Kidney epithelial cell (primary cell): ENCODE measurements around the gene PPP1R12B. TPM values are rescaled to one million over a fixed set of nuclear protein-coding genes. Genes with fewer than 3 reads are reported as not detected.
"Not testable (repeated sequence)": the region's sequence is repeated elsewhere in the genome, so short reads cannot be mapped to it uniquely, and the experiment has no call there.

ENCODE experiments used
- DNase-seq: peaks from one replicate; pipeline ENCODE4 v3.0.0-alpha.2; 2010; ENCODE audit warnings: low read depth
- H3K27me3 ChIP-seq: 2 replicates; pipeline ENCODE4 v1.6.0; 2011; ENCODE audit warnings: low read length; ENCODE audit not compliant: control insufficient read depth, insufficient read depth
- H3K36me3 ChIP-seq: 2 replicates; pipeline ENCODE4 v1.5.1; 2011; ENCODE audit warnings: low read length; ENCODE audit not compliant: control insufficient read depth, insufficient read depth
- H3K4me3 ChIP-seq: 2 replicates; pipeline ENCODE4 v1.5.1; 2011; ENCODE audit warnings: low read depth, mild to moderate bottlenecking, control low read depth, low read length
- total RNA-seq: library from RNA; depleted of rRNA; stranded (reverse); fragments of >200 nt; gene quantifications from 2 replicates; pipeline ENCODE4 v1.2.3, GENCODE V29; 2015
- TF ChIP-seq, protein P1 (sequence below): IDR thresholded peaks from 2 replicates; pipeline ENCODE4 v1.5.1; 2011; ENCODE audit warnings: mild to moderate bottlenecking, moderate library complexity, low read length, control low read depth, inconsistent platforms; ENCODE audit not compliant: insufficient read depth, poor library complexity, severe bottlenecking

The PPP1R12B gene
- total RNA-seq, 1 donor from 2014 or later: 6.8 TPM

DNA sequence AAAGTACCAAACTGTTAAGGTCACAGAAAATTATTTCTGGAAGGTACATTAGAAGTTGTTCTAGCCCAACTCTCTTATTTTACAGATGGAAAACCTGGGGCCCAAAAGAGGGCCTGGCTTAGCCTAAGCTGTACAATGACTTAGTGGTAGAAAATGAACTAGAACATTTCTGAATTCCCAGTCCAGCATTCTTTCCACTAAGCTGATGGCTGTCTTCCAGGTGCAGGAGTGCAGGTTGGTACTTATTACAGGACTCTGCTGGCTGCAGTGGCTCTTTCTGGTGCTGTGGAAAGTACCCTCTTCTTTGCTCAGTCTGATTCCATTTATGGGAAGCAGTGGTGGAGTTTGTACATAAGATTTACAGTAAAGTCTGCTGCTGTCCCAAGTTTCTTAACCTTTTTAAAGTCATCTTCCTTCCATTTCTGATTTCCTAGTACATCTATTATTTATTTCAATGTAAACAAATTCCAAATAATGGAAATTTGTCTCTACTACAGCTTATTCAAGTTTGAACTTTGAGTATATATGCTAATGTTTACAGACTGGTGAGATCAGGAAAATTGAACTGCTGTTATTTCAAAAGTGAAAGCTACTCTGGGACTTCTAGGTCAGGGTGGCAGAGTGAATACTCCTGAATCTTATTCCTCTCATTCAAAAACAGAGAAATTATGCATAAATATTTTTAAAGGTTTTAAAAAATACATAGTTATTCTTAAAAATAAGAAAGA, 171.8 kb downstream of the PPP1R12B start:
- H3K36me3 ChIP-seq, H3K27me3 ChIP-seq, H3K4me3 ChIP-seq, DNase-seq: not testable (repeated sequence)

DNA sequence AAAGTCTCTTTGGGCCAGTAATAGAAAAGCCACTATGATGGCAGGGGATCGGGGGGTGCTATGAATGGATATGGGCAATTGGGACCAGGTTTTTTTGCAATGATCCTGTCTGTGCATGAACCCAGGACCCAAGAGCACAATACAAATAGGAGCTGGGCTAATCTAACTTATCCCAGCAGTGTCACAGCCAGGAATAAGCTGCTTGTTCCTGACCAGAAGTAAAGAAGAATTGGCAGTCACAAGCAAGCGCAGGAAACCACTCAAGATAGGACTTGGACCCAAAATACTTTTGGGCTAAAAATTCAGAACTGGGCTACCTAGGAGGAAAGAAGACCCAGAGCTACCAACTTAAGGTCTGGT, 172.3 kb downstream of the PPP1R12B start:
- H3K27me3 ChIP-seq, H3K36me3 ChIP-seq, H3K4me3 ChIP-seq, DNase-seq: not testable (repeated sequence)

DNA sequence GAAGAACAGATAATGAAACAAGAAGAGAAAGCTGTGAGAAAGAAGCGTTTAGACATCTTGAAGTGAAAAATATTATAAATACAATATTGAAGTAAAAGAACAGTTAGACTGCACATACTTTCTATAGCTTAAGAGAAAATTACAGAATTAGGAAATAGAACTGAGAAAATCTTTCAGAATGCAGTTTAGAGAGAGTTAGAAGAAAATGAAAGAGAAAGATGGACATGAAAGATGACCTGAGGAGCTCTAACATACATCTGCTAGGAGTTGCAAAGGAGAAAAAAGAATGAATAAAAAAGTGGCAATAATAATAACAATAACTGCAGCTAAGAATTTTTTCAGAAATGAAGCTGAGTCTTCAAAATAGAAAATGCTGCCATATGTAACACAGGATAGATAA, 173.0 kb downstream of the PPP1R12B start:
- H3K27me3 ChIP-seq, H3K36me3 ChIP-seq, DNase-seq, H3K4me3 ChIP-seq: not testable (repeated sequence)

DNA sequence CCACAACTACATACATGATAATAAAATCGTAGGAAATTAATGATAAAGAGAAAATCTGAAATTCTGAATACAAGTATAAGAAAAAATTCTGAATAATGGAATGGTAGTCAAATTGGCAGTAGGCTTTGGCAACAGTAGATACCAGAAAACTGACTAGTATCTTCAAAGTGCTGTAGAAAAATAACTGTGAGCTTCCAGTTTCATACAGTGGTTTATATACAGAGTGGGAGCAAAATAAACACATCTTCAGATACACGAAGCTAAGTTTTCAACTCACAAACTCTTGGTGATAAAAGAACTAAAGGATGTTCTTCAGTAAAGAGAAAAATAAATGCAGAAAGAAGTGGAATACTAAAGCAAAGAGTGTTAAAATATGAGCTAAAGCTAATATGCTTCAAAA, 173.4 kb downstream of the PPP1R12B start:
- Histone ChIP-seq H3K36me3 (no peaks in the 10 kb centered on the region), H3K4me3 (no peak overlapping the region), H3K27me3 (no peaks in the 10 kb centered on the region)
- DNase-seq: no peak
- TF ChIP-seq, protein P1, sequence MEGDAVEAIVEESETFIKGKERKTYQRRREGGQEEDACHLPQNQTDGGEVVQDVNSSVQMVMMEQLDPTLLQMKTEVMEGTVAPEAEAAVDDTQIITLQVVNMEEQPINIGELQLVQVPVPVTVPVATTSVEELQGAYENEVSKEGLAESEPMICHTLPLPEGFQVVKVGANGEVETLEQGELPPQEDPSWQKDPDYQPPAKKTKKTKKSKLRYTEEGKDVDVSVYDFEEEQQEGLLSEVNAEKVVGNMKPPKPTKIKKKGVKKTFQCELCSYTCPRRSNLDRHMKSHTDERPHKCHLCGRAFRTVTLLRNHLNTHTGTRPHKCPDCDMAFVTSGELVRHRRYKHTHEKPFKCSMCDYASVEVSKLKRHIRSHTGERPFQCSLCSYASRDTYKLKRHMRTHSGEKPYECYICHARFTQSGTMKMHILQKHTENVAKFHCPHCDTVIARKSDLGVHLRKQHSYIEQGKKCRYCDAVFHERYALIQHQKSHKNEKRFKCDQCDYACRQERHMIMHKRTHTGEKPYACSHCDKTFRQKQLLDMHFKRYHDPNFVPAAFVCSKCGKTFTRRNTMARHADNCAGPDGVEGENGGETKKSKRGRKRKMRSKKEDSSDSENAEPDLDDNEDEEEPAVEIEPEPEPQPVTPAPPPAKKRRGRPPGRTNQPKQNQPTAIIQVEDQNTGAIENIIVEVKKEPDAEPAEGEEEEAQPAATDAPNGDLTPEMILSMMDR: no peak

DNA sequence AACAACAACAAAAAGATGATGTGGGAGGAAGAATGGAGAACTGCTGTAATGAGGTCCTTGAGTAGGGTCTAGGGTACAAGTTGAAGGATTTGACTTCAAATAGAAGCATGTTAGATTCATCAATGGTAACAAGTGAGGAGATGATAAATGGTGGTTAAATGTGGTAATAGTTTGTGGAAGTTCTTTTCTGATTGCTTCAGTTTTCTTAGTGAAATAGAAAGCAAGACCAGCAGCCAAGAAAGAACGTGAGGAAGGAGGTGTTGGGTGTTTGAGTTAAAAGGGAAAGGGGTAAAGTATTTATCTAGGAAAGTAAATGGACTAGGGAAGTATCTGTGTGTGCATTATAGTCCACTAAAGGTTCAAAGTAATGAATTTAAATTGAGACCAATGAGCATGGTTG, 177.6 kb downstream of the PPP1R12B start:
- not testable (repeated sequence) for H3K27me3 ChIP-seq, H3K4me3 ChIP-seq, DNase-seq, H3K36me3 ChIP-seq

DNA sequence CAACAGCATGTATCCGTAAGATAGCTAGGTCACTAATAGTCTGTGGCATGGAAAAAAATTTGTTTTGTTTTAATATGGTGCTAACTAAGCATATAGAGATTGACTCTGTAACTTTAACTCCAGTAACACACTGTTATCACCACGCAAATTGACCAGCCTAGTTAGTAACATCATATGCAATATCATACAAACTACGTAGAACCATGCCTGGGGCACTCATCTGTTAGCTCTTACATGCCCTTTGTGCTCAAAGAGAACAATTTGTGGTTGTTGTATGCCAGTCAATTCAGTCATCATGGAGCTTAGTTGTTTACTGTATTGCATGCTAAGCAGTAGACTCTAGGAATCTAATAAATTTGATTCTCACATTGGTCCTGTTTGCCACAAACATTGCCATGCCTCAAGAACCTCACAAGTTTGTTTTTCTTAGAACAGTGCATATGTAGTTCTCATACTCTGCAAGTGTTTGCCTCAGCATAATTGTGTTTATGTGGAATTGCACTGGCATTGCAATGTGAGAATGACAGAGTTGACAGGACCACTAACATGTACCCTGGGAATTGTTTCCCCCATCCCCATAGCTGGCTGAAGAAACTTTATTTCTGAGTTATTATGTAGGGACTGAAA, 179.7 kb downstream of the PPP1R12B start:
- not testable (repeated sequence) for H3K4me3 ChIP-seq, DNase-seq, H3K36me3 ChIP-seq, H3K27me3 ChIP-seq

DNA sequence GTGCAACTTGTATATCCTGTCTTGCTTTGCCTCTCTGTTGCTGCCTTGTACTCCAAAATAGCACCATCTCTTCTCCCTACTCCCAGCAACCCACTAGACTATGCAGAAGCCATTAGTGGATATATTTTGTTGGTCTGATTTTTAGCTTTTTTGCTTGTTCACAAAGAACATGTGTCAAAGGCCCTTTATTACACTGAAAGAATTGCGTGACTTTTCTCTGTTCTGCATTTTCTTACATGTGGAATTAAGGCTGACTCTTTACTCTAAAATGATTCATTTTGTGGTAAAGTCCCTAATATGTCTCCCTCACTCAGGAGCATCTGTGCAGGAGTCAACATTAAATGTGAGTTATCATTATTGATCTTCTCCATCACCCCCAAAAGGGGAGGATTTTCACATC, 182.2 kb downstream of the PPP1R12B start:
- not testable (repeated sequence) for H3K27me3 ChIP-seq, DNase-seq, H3K36me3 ChIP-seq, H3K4me3 ChIP-seq

DNA sequence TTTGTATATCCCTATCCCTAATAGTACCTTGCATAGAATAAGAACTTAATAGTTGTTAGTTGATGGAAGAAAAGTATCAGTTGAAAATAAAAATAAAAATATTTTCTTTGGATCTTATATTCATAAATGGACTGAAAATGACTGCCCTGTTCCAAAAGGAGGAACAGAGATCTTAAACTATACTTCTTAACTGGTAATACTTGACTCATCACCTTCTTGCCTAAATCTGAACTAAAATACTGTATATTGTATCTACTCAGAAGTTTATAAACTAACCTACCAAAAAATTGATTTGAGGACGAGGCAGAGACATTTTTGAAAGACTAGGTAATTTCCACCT, 182.9 kb downstream of the PPP1R12B start:
- no peak for DNase-seq
- no peaks in the 10 kb centered on the region for H3K27me3 ChIP-seq
- H3K4me3 ChIP-seq: no peak overlapping the region

DNA sequence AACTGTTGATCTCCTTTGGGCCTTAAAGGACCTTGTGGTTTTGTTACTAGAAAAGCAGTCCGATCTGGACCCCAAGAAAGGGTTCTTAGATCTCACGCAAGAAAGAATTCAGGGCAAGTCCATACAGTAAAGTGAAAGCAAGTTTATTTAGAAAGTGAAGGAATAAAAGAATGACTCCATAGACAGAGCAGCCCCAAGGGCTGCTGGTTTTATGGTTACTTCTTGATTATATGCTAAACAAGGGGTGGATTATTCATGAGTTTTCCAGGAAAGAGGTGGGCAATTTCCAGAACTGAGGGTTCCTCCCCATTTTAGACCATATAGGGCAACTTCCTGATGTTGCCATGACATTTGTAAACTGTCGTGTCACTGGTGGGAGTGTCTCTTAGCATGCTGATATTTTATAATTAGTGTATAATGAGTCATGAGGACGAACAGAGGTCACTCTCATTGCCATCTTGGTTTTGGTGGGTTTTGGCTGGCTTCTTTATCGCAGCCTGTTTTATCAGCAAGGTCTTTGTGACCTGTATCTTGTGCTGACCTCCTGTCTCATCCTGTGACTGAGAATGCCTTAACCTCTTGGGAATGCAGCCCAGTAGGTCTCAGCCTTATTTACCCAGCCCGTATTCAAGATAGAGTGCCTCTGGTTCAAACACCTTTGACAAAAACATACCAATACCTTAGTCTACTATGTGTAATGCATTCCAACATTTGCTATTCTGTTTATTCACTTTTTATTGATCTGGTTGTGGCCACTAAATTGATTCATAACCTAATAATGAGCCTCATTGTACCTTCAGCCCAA, 183.5 kb downstream of the PPP1R12B start:
- H3K27me3 ChIP-seq, H3K4me3 ChIP-seq, DNase-seq, H3K36me3 ChIP-seq: not testable (repeated sequence)

More for the DNA sequence above, 182.9 kb downstream of the PPP1R12B start:
- TF ChIP-seq, protein P1: no peak
- H3K36me3 ChIP-seq: no peaks in the 10 kb centered on the region

DNA sequence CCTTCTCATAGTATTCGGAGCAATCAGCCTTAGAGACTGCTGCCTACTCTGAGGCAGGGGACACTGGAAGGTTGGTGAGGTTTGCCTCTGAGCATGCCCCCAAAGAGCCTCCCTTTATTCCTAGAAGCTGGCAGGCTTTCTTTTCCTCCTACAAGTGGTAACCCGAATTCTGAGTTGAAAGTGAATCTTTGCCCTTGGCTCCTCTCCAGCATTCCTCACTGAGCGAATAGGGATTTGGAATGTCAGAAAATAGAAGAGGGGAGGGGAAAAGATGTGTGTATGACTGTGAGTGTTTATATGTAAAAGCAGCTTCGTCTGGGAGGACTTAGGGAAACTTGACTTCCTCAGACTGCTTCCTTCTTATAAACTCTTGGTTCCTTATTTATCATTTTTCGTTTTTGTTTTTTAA, 190.7 kb downstream of the PPP1R12B start:
- H3K36me3 ChIP-seq, DNase-seq, H3K27me3 ChIP-seq, H3K4me3 ChIP-seq: not testable (repeated sequence)

DNA sequence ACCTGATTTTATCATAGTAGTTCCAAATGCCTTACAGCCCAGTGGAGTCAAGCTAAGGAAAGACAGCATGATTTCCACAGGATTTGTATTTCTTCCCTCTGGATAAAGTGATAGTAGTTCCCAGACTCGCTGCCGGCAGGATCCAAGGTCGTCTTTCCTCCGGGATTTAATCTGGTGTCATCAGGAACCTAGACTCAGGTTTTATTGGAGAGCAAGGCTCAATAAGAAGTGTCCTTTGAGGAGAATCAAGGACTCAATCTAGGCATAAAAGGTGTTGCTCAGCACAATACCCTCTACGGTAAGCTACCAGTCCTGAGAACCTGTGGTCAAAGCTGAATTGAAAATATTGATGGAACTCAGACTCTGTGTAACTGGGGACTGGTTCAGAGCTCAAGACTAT, 191.1 kb downstream of the PPP1R12B start:
- not testable (repeated sequence) for H3K36me3 ChIP-seq, DNase-seq, H3K27me3 ChIP-seq, H3K4me3 ChIP-seq
